Esophagus squamous epithelium (tissue), 5 donors: ENCODE measurements around the gene ATF5. TPM values are rescaled to one million over a fixed set of nuclear protein-coding genes. Genes with fewer than 3 reads are reported as not detected.

Experiments used
- DNase-seq: peaks from one replicate; lab custom pipeline; 2025; lab: John Stamatoyannopoulos, UW
- H3K27ac ChIP-seq, 4 donors: fragments of 200-600 bp; sonication (generic); one replicate each; pipeline ENCODE4 v1.5.1; 2016 to 2019; ENCODE audit warnings: mild to moderate bottlenecking in 1 of 4
- H3K27me3 ChIP-seq, 4 donors: fragments of 200-600 bp; sonication (generic); 1 replicate in 3 of 4; 2 replicates in 1 of 4; pipeline versions ENCODE4 v1.5.1 to v1.6.0; 2017 to 2021; ENCODE audit warnings: antibody characterized with exemption in 1 of 4
- H3K36me3 ChIP-seq, 3 donors: fragments of 200-600 bp; sonication (generic); one replicate each; pipeline ENCODE4 v1.5.1; 2016 to 2019
- H3K4me1 ChIP-seq, 3 donors: fragments of 200-600 bp; sonication (generic); one replicate each; pipeline ENCODE4 v1.5.1; 2017 to 2019
- H3K4me3 ChIP-seq, 4 donors: fragments of 200-600 bp; sonication (generic); 1 replicate in 3 of 4; 2 replicates in 1 of 4; pipeline ENCODE4 v1.5.1; 2016 to 2019; ENCODE audit warnings: mild to moderate bottlenecking in 2 of 4, moderate library complexity in 1 of 4
- H3K9me3 ChIP-seq, 3 donors: fragments of 200-600 bp; sonication (generic); one replicate each; pipeline ENCODE4 v1.5.1; 2016 to 2019
- CTCF ChIP-seq, 6 experiments: fragments of 450-650 bp in 4 of 6; fragments of 200-600 bp in 2 of 6; sonication (generic) in 2 of 6; IDR thresholded peaks; one replicate each; pipeline ENCODE4 v1.5.1; 2016 to 2019; ENCODE audit warnings: antibody characterized with exemption in 6 of 6, mild to moderate bottlenecking in 4 of 6, moderate library complexity in 4 of 6
- POLR2A ChIP-seq, 4 donors: fragments of 450-650 bp; IDR thresholded peaks; one replicate each; pipeline ENCODE4 v1.6.1; 2017; ENCODE audit warnings: antibody characterized with exemption in 4 of 4, mild to moderate bottlenecking in 4 of 4, moderate library complexity in 3 of 4
- WGBS, 2 donors: methylation state at CpG; one replicate each; pipeline ENCODE4 v1.1.5; 2018; 5-methylcytosine and 5-hydroxymethylcytosine counted together
- intact Hi-C: fragments of 100-400 bp; cut with DNase I; formaldehyde crosslinking; loops from one replicate; pipeline ENCODE4 v1.15.0; 2022
- total RNA-seq, 4 donors: library from RNA; depleted of rRNA; stranded (reverse); fragments of >200 nt; gene quantifications; one replicate each; pipeline ENCODE4 v1.1.0, GENCODE V29; 2016
- donor health status: DM: yes; HTN: yes; CAD: no.

Gene ATF5
- total RNA-seq, 4 donors from 2014 or later: 3.3 to 9.7 (median 8.2) TPM

DNA sequence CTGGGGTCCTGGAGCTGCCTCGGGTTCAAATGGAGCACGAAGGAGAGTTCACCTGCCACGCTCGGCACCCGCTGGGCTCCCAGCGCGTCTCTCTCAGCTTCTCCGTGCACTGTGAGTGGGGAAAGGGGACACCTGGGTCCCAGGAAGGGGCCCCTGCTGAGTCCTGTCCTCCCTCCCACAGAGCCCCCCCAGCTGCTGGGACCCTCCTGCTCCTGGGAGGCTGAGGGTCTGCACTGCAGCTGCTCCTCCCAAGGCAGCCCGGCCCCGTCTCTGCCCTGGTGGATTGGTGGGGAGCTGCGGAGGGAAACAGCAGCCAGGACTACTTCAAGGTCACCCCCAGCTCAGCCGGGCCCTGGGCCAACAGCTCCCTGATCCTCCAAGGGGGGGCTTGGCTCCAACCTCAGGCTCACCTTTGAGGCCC, 43.0 kb downstream of the ATF5 start:
- Histone ChIP-seq H3K27ac (no peak overlapping the region), H3K4me1 (peaks cover 0 to 5% (median 0%) of the 10 kb centered on the region in 3 donors), H3K9me3 (no peaks in the 10 kb centered on the region), H3K27me3 (peaks cover 0 to 30% (median 0%) of the 10 kb centered on the region in 4 donors), H3K36me3 (peaks cover 0 to 19% (median 0%) of the 10 kb centered on the region in 3 donors), H3K4me3 (no peak overlapping the region)
- intact Hi-C loops: no loop called here
- WGBS, 2 donors: 79% methylated on average over 8 of the region's 12 CpGs; no CpG with 5 or more reads in 1 of the 2 donors
- TF ChIP-seq CTCF (IDR thresholded peaks at IDR 0.05) (no peak), POLR2A (IDR thresholded peaks at IDR 0.05) (no peak)
- DNase-seq: no peak

- H3K9me3 ChIP-seq: no peaks in the 10 kb centered on the region
Observed at GRCh38 chr19:49972841-49973240, 43.8 kb downstream of the ATF5 start.

GRCh38 chr19:49973987-49974386, 45.0 kb downstream of the ATF5 start:
- no peaks in the 10 kb centered on the region for H3K9me3 ChIP-seq
- peaks cover 0 to 5% (median 0%) of the 10 kb centered on the region in 3 donors for H3K4me1 ChIP-seq
- H3K4me3 ChIP-seq: no peak overlapping the region
- no peak overlapping the region for H3K27ac ChIP-seq
- intact Hi-C loops: no loop called here
- DNase-seq: no peak
- H3K36me3 ChIP-seq: peaks cover 0 to 39% (median 6%) of the 10 kb centered on the region in 3 donors
- no peak for TF ChIP-seq POLR2A (IDR thresholded peaks at IDR 0.05)
- no peak for TF ChIP-seq CTCF (IDR thresholded peaks at IDR 0.05)
- H3K27me3 ChIP-seq: peaks cover 0 to 15% (median 0%) of the 10 kb centered on the region in 4 donors
- 68 to 91% methylated on average over 11 to 15 of the region's 18 CpGs for WGBS, 2 donors

More at GRCh38 chr19:49972841-49973240, 43.8 kb downstream of the ATF5 start:
- Histone ChIP-seq H3K4me3 (no peak overlapping the region), H3K27ac (no peak overlapping the region), H3K36me3 (peaks cover 0 to 28% (median 0%) of the 10 kb centered on the region in 3 donors), H3K27me3 (peaks cover 0 to 26% (median 0%) of the 10 kb centered on the region in 4 donors), H3K4me1 (peaks cover 0 to 5% (median 0%) of the 10 kb centered on the region in 3 donors)
- WGBS, 2 donors: 65 to 87% methylated on average over 3 to 6 of the region's 6 CpGs
- TF ChIP-seq POLR2A (IDR thresholded peaks at IDR 0.05): no peak
- no peak for TF ChIP-seq CTCF (IDR thresholded peaks at IDR 0.05)
- intact Hi-C loops: no loop called here
- DNase-seq: no peak

DNA sequence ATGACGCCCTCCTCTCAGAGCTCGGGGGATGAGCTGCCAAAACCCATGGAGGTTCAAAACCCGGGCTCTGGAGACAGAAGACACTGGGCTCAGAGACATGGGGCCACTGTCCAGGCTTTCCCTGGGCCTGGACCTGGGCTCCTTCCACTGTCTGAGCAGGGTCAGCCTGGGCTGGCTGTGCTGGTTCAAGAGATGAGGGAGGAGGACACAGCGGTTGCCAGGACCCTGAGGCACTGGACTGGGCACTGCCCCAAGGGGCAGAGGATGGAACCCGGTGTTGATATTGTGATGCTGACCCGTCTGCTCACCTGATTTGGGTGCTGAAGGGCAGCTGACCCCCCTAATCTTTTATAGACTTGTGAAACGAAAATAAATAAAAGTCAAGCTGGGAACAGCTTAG, 46.0 kb downstream of the ATF5 start:
- Histone ChIP-seq H3K27ac (no peak overlapping the region), H3K27me3 (peaks cover 0 to 9% (median 0%) of the 10 kb centered on the region in 4 donors), H3K9me3 (no peaks in the 10 kb centered on the region), H3K4me1 (peaks cover 0 to 5% (median 0%) of the 10 kb centered on the region in 3 donors), H3K36me3 (peaks cover 0 to 50% (median 6%) of the 10 kb centered on the region in 3 donors), H3K4me3 (no peak overlapping the region)
- 67 to 69% methylated on average over 3 to 7 of the region's 7 CpGs for WGBS, 2 donors
- intact Hi-C loops: no loop called here
- TF ChIP-seq CTCF (IDR thresholded peaks at IDR 0.05) (no peak), POLR2A (IDR thresholded peaks at IDR 0.05) (no peak)
- no peak for DNase-seq

DNA sequence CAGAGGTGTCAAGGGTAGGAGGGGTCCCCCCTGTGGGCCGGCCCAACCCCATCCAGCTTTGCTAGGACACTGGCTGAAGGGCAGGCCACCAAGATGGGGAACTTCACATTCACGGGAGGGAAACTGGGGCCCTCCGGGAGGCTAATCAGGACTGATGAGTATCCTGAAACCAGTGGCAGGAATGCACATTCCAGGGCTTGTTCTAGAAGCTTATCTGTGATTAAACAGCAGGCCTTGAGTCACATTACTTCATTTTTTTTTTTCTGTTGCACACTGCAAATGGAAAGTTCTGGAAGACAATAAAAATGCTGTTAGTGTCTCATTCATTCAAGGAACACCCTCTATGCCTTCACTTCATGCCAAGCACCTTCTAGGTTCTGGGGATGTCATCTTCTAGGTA, 47.5 kb downstream of the ATF5 start:
- 88% methylated on average over 3 of the region's 3 CpGs; no CpG with 5 or more reads in 1 of the 2 donors for WGBS, 2 donors
- Histone ChIP-seq H3K9me3 (no peaks in the 10 kb centered on the region), H3K4me1 (peaks cover 0 to 5% (median 0%) of the 10 kb centered on the region in 3 donors), H3K4me3 (no peak overlapping the region), H3K27me3 (peaks cover 0 to 6% (median 0%) of the 10 kb centered on the region in 4 donors), H3K27ac (no peak overlapping the region), H3K36me3 (peaks cover 0 to 64% (median 6%) of the 10 kb centered on the region in 3 donors)
- TF ChIP-seq CTCF (IDR thresholded peaks at IDR 0.05): no peak
- TF ChIP-seq POLR2A (IDR thresholded peaks at IDR 0.05): no peak
- intact Hi-C loops: no loop called here
- no peak for DNase-seq
